H54 (cell line): Measurements from ENCODE around the gene CPXM2.

Experiments used
- DNase-seq: peaks from one replicate; pipeline ENCODE4 v3.0.0; 2011; ENCODE audit warnings: low spot score, mixed read lengths; ENCODE audit not compliant: insufficient read length
- FAIRE-seq: peaks from 3 replicates; lab custom pipeline; 2011; peaks lifted over from hg19 to GRCh38; lab: Jason Lieb, UNC
- POLR2A ChIP-seq: IDR thresholded peaks from 2 replicates; pipeline ENCODE4 v1.6.1; 2011; ENCODE audit warnings: low read depth, mild to moderate bottlenecking, low read length

Gene CPXM2

GRCh38 chr10:123891144-123892071 lies at the start of gene CPXM2:
TSS of gene CPXM2 (minus strand) at chr10:123891807. CDS start at chr10:123891659, 148 bp downstream.
- no peak for FAIRE-seq
- TF ChIP-seq POLR2A: no peak
- no peak for DNase-seq

- DNase-seq: no peak
- no peak for FAIRE-seq
- no peak for TF ChIP-seq POLR2A
These were observed 48.0 kb upstream of the CPXM2 start for GRCh38 chr10:123939591-123939990.

DNA sequence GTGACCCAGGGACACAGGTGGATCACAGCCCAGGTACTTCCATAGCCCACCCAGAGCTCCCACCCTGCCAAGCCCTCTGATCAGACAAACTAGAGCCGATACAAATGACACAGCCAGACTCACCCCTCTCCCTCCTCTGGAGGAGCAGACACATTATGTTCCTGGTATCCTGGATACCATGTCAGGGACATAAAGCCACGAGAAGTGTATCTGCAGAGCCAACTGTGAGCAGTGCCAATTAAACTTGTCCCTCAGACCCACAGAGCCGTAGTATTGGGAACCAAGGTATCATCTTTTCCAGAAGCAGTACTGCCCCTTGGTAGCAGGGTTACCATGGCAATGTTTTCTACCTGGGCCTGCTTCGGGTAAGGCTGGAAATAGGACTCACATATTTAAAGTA lies 47.3 kb upstream of the CPXM2 start:
- FAIRE-seq (no peak), DNase-seq (no peak)
- TF ChIP-seq POLR2A: no peak

GRCh38 chr10:123936426-123936825 lies 44.8 kb upstream of the CPXM2 start:
- DNase-seq (no peak), FAIRE-seq (no peak)
- TF ChIP-seq POLR2A: no peak

DNA sequence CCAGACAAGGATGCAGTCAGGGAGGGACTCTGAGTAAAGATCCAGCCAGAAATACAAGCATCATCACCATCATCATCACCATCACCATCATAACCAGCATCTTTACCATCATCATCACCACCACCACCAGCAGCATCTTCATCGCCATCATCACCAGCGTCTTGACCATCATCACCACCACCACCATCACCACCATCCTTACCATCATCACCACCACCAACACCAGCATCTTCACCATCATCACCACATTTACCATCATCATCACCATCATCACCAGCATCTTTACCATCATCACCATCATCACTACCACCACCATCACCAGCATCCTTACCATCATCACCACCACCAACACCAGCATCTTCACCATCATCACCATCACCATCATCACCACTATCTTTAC lies 44.1 kb upstream of the CPXM2 start:
- FAIRE-seq: no peak
- no peak for DNase-seq
- no peak for TF ChIP-seq POLR2A

DNA sequence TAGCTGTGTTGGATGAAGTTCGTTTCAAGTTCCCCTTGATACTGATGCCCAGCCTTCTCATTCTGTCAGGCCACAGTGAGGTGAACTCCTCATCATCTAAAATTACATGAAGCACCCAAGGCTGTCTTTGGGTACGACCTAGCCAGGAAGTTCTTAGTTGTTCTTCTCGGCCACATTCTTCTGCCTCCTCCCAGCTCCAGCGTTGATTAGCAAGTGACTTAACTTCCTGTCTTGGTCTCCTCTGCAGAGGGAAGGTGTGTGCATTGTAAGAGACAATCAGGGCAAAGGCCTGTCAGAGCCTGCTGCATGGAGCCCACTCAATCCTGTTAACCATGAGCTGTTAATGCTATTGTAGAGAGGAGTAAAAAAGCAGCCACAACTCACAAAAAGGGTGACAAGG lies 43.2 kb upstream of the CPXM2 start:
- DNase-seq (no peak), FAIRE-seq (no peak)
- no peak for TF ChIP-seq POLR2A

- DNase-seq: no peak
- TF ChIP-seq POLR2A: no peak
- no peak for FAIRE-seq
These were observed 38.9 kb upstream of the CPXM2 start for GRCh38 chr10:123930340-123931001.

- no peak for FAIRE-seq
- DNase-seq: no peak
- TF ChIP-seq POLR2A: no peak
These were observed 38.2 kb upstream of the CPXM2 start for GRCh38 chr10:123929791-123930190.

GRCh38 chr10:123928427-123928826 lies 36.8 kb upstream of the CPXM2 start:
- DNase-seq: no peak
- TF ChIP-seq POLR2A: no peak
- FAIRE-seq: no peak

DNA sequence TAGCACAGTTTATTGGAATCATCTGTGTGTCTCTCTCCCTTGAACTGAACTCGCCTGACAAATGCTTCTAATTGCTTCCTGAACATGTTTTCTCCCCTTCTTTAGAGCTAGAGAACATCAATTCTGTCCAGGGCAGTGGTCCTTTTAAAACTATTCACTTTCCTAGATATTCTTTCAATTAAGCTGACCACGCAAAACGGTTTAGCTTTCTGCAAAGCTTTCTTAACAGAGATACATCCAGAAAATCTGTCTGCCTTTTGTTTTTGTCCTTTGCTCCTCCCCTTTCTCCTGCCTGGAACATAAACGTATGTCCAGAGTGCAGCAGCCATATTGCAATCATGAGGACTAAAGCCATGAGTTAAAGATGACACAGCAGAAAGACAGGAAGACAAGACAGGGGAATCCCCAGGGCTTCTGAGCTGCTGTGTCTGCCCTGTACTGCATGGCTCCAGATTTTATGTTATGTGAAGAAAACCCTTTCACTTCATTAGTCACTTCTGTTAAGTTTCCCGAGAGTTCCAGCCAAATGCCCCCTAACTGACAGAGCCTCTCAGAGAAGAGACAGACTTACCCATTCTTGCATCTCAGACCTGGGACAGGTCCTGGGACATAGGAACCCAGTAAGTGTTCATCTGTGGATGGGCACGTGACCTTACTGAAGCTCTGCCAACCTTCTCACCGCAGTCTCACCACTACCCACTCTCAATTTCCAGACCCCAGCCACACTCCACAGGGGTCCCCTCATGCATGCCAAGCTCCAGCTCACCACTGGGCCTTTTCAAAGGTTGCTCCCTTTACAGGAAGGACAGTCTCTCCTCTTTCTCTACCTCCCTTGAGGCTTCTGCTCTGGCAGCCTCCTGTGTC lies 35.0 kb upstream of the CPXM2 start:
- DNase-seq (no peak), FAIRE-seq (no peak)
- no peak for TF ChIP-seq POLR2A

GRCh38 chr10:123922126-123922525 lies 30.5 kb upstream of the CPXM2 start:
- TF ChIP-seq POLR2A: no peak
- no peak for FAIRE-seq
- DNase-seq: no peak

DNA sequence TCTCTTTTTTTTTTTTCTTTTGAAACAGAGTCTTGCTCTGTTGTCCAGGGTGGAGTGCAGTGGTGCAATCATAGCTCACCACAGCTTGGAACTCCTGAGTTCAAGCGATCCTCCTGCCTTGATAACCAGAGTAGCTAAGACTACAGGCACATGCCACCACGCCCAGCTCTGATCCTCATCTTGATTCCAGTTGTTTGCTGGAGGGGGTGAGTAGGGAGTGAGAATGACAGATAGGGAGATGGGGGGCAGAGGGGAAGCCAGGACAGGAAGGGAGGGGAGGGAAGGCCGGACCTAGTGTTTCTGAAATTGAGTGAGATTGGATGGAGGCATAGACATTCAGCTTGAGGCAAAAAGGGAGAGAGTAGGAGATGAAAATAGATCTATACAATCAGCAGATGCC lies 25.2 kb upstream of the CPXM2 start:
- DNase-seq (no peak), FAIRE-seq (no peak)
- no peak for TF ChIP-seq POLR2A

GRCh38 chr10:123913688-123914268 lies 22.2 kb upstream of the CPXM2 start:
- no peak for TF ChIP-seq POLR2A
- no peak for FAIRE-seq

DNA sequence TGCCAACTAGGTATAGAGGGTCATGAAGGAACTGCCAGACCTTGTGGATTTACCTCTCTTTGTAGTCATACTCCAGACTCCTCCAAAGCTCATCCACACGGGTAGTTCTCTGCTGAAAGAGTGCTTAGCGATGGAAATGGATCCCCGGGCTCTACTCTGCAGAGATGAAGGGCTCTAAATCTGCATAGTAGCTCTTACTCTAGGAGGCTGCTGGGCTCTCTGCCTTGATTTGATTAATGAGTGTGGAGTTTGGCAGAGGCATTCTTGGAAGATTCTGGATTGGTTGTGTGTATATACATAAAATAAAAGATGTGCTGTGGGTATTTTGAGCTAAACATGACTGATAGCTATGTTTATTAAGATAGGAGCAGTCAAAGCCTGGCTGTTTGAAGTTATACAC lies 21.3 kb upstream of the CPXM2 start:
- no peak for TF ChIP-seq POLR2A
- DNase-seq (no peak), FAIRE-seq (no peak)

More at GRCh38 chr10:123913688-123914268, 22.2 kb upstream of the CPXM2 start:
- no peak for DNase-seq
